IPS-20b (cell line): ENCODE measurements around the gene C1orf159.

Source experiments
- H3K27ac ChIP-seq: one replicate; pipeline ENCODE4 v1.5.1; 2013; ENCODE audit warnings: low read length
- H3K27me3 ChIP-seq: 2 replicates; pipeline ENCODE4 v1.6.1; 2013; ENCODE audit warnings: mild to moderate bottlenecking, low read length, inconsistent platforms; ENCODE audit not compliant: insufficient read depth
- H3K36me3 ChIP-seq: 2 replicates; pipeline ENCODE4 v1.6.1; 2013; ENCODE audit warnings: low read depth, mild to moderate bottlenecking, inconsistent platforms, low read length, moderate library complexity; ENCODE audit not compliant: insufficient read depth
- H3K4me1 ChIP-seq: 2 replicates; pipeline ENCODE4 v1.6.1; 2013; ENCODE audit warnings: mild to moderate bottlenecking, control low read depth, inconsistent platforms, low read length, moderate library complexity; ENCODE audit not compliant: insufficient read depth
- H3K4me3 ChIP-seq: 2 replicates; pipeline ENCODE4 v1.5.1; 2013; ENCODE audit warnings: mild to moderate bottlenecking, low read length, inconsistent platforms
- H3K9ac ChIP-seq: 2 replicates; pipeline ENCODE4 v1.6.1; 2013; ENCODE audit warnings: low read depth, mild to moderate bottlenecking, inconsistent platforms, low read length, moderate library complexity
- H3K9me3 ChIP-seq: 2 replicates; pipeline ENCODE4 v1.6.1; 2013; ENCODE audit warnings: mild to moderate bottlenecking, low read depth, low read length, inconsistent platforms; ENCODE audit not compliant: insufficient read depth

Gene C1orf159

GRCh38 chr1:1128454-1129139, 12.7 kb upstream of the C1orf159 start:
- H3K36me3 ChIP-seq: no peaks in the 10 kb centered on the region
- H3K4me1 ChIP-seq: no peaks in the 10 kb centered on the region
- H3K9me3 ChIP-seq: no peaks in the 10 kb centered on the region
- no peak overlapping the region for H3K27ac ChIP-seq
- no peak overlapping the region for H3K9ac ChIP-seq
- no peak overlapping the region for H3K4me3 ChIP-seq
- H3K27me3 ChIP-seq: no peaks in the 10 kb centered on the region

GRCh38 chr1:1127551-1128451, 11.9 kb upstream of the C1orf159 start:
- Histone ChIP-seq H3K9ac (no peak overlapping the region), H3K4me1 (no peaks in the 10 kb centered on the region), H3K9me3 (no peaks in the 10 kb centered on the region), H3K27ac (no peak overlapping the region), H3K36me3 (no peaks in the 10 kb centered on the region), H3K4me3 (no peak overlapping the region), H3K27me3 (peaks cover 4% of the 10 kb centered on the region; the same call in 1 of the 2 replicates)

- Histone ChIP-seq H3K27ac (no peak overlapping the region), H3K4me3 (no peak overlapping the region), H3K9ac (no peak overlapping the region), H3K9me3 (no peaks in the 10 kb centered on the region), H3K4me1 (no peaks in the 10 kb centered on the region), H3K27me3 (peaks cover 16% of the 10 kb centered on the region), H3K36me3 (no peaks in the 10 kb centered on the region)
Observed at GRCh38 chr1:1125945-1126344, 10.1 kb upstream of the C1orf159 start.

- Histone ChIP-seq H3K9ac (no peak overlapping the region), H3K27me3 (peaks cover 18% of the 10 kb centered on the region), H3K36me3 (no peaks in the 10 kb centered on the region), H3K27ac (no peak overlapping the region), H3K4me3 (no peak overlapping the region), H3K4me1 (no peaks in the 10 kb centered on the region), H3K9me3 (no peaks in the 10 kb centered on the region)
Observed at GRCh38 chr1:1124786-1125642, 9.1 kb upstream of the C1orf159 start.

GRCh38 chr1:1124508-1124785, 8.6 kb upstream of the C1orf159 start:
- Histone ChIP-seq H3K4me1 (no peaks in the 10 kb centered on the region), H3K9ac (no peak overlapping the region), H3K27me3 (peaks cover 18% of the 10 kb centered on the region), H3K27ac (no peak overlapping the region), H3K36me3 (no peaks in the 10 kb centered on the region), H3K4me3 (no peak overlapping the region), H3K9me3 (no peaks in the 10 kb centered on the region)

- Histone ChIP-seq H3K4me3 (no peak overlapping the region), H3K4me1 (no peaks in the 10 kb centered on the region), H3K9me3 (no peaks in the 10 kb centered on the region), H3K36me3 (no peaks in the 10 kb centered on the region), H3K9ac (no peak overlapping the region), H3K27ac (no peak overlapping the region), H3K27me3 (peaks cover 23% of the 10 kb centered on the region)
Observed at GRCh38 chr1:1123581-1124507, 8.0 kb upstream of the C1orf159 start.

GRCh38 chr1:1122981-1123480, 7.1 kb upstream of the C1orf159 start:
- Histone ChIP-seq H3K4me3 (no peak overlapping the region), H3K4me1 (no peaks in the 10 kb centered on the region), H3K27me3 (peaks cover 32% of the 10 kb centered on the region), H3K9me3 (no peaks in the 10 kb centered on the region), H3K27ac (no peak overlapping the region), H3K9ac (no peak overlapping the region), H3K36me3 (no peaks in the 10 kb centered on the region)

- H3K9ac ChIP-seq: no peak overlapping the region
- H3K36me3 ChIP-seq: no peaks in the 10 kb centered on the region
- no peak overlapping the region for H3K4me3 ChIP-seq
- no peaks in the 10 kb centered on the region for H3K4me1 ChIP-seq
- H3K9me3 ChIP-seq: no peaks in the 10 kb centered on the region
- H3K27ac ChIP-seq: no peak overlapping the region
- H3K27me3 ChIP-seq: peaks cover 39% of the 10 kb centered on the region
Observed at GRCh38 chr1:1122078-1122811, 6.4 kb upstream of the C1orf159 start.

- no peak overlapping the region for H3K9ac ChIP-seq
- H3K4me1 ChIP-seq: no peaks in the 10 kb centered on the region
- H3K9me3 ChIP-seq: no peaks in the 10 kb centered on the region
- H3K36me3 ChIP-seq: no peaks in the 10 kb centered on the region
- H3K4me3 ChIP-seq: no peak overlapping the region
- H3K27me3 ChIP-seq: peaks cover 42% of the 10 kb centered on the region
- no peak overlapping the region for H3K27ac ChIP-seq
Observed at GRCh38 chr1:1121611-1122077, 5.8 kb upstream of the C1orf159 start.

GRCh38 chr1:1120866-1121591, 5.1 kb upstream of the C1orf159 start:
- no peaks in the 10 kb centered on the region for H3K9me3 ChIP-seq
- no peak overlapping the region for H3K27ac ChIP-seq
- no peak overlapping the region for H3K9ac ChIP-seq
- no peak overlapping the region for H3K4me3 ChIP-seq
- H3K27me3 ChIP-seq: peaks cover 42% of the 10 kb centered on the region
- no peaks in the 10 kb centered on the region for H3K36me3 ChIP-seq
- no peaks in the 10 kb centered on the region for H3K4me1 ChIP-seq
